SK-N-SH (cell line): ENCODE measurements around the gene UNC13B. TPM values are rescaled to one million over a fixed set of nuclear protein-coding genes. Genes with fewer than 3 reads are reported as not detected.

Experiments
- CTCF ChIA-PET: fragments of 300-600, 350-600 bp; formaldehyde crosslinking; extraction: SDS; loops from one replicate; lab custom pipeline; 2021; lab: Yijun Ruan, JAX
- POLR2A ChIA-PET: fragments of 350-600 bp; sonication (Branson Sonifier 250); formaldehyde crosslinking; extraction: SDS; loops from one replicate; lab custom pipeline; 2020; ENCODE audit warnings: antibody characterized with exemption, inconsistent platforms; lab: Yijun Ruan, JAX
- DNase-seq: peaks from one replicate; pipeline ENCODE4 v3.0.0; 2012
- H2AFZ ChIP-seq: fragments of 200-600 bp; sonication (generic); 2 replicates; pipeline ENCODE4 v1.8.1; 2016; ENCODE audit warnings: antibody characterized with exemption, mild to moderate bottlenecking, low read depth
- H3F3A ChIP-seq: fragments of 200-600 bp; sonication (generic); replicated peaks from 2 replicates; pipeline ENCODE3; 2016; ENCODE audit warnings: antibody characterized with exemption, mild to moderate bottlenecking; ENCODE audit not compliant: insufficient read depth
- H3K27ac ChIP-seq, 2 experiments: fragments of 200-500 bp in 1 of 2; fragments of 200-600 bp in 1 of 2; sonication (Bioruptor generic) in 1 of 2; sonication (generic), shearing (Covaris generic) in 1 of 2; 2 replicates each; pipeline versions ENCODE4 v1.5.1 to v1.6.1; 2014 to 2016; ENCODE audit warnings: low read depth in 2 of 2, inconsistent platforms in 1 of 2, low read length in 1 of 2, mild to moderate bottlenecking in 1 of 2, mixed read lengths in 1 of 2
- H3K27me3 ChIP-seq: fragments of 200-600 bp; sonication (generic), shearing (Covaris generic); 2 replicates; pipeline ENCODE4 v1.6.1; 2016; ENCODE audit warnings: mixed run types; ENCODE audit not compliant: insufficient read depth
- H3K36me3 ChIP-seq, 2 experiments: fragments of 200-500 bp in 1 of 2; fragments of 200-600 bp in 1 of 2; sonication (Bioruptor generic) in 1 of 2; sonication (generic) in 1 of 2; replicated peaks in 1 of 2; 2 replicates each; pipeline versions ENCODE3 to v1.5.1; 2014 to 2016; ENCODE audit warnings: low read length in 1 of 2, mild to moderate bottlenecking in 1 of 2; ENCODE audit not compliant: insufficient read depth in 2 of 2, control insufficient read depth in 1 of 2
- H3K4me1 ChIP-seq, 2 experiments: fragments of 200-500 bp in 1 of 2; fragments of 200-600 bp in 1 of 2; sonication (Bioruptor generic) in 1 of 2; sonication (generic), shearing (Covaris generic) in 1 of 2; 2 replicates each; pipeline versions ENCODE4 v1.5.1 to v1.6.1; 2014 to 2016; ENCODE audit warnings: low read depth in 1 of 2, low read length in 1 of 2, mixed run types in 1 of 2; ENCODE audit not compliant: insufficient read depth in 2 of 2, control insufficient read depth in 1 of 2
- H3K4me2 ChIP-seq: fragments of 200-600 bp; sonication (generic), shearing (Covaris generic); 2 replicates; pipeline ENCODE4 v1.6.1; 2017; ENCODE audit warnings: mixed run types
- H3K4me3 ChIP-seq, 2 experiments: fragments of 200-500 bp in 1 of 2; fragments of 200-600 bp in 1 of 2; sonication (Bioruptor generic) in 1 of 2; sonication (generic), shearing (Covaris generic) in 1 of 2; 2 replicates each; pipeline versions ENCODE4 v1.5.1 to v1.8.1; 2014 to 2016; ENCODE audit warnings: low read depth in 2 of 2, inconsistent platforms in 1 of 2, low read length in 1 of 2, mild to moderate bottlenecking in 1 of 2, mixed read lengths in 1 of 2, moderate library complexity in 1 of 2
- H3K79me2 ChIP-seq: fragments of 200-600 bp; sonication (generic); 2 replicates; pipeline ENCODE4 v1.8.1; 2017; ENCODE audit warnings: mild to moderate bottlenecking; ENCODE audit not compliant: insufficient read depth
- H3K9ac ChIP-seq: fragments of 200-600 bp; sonication (generic); 2 replicates; pipeline ENCODE4 v1.6.1; 2017; ENCODE audit warnings: mixed run types
- H3K9me2 ChIP-seq: fragments of 200-600 bp; sonication (generic); 2 replicates; pipeline ENCODE4 v1.6.1; 2017; ENCODE audit warnings: mixed run types
- H3K9me3 ChIP-seq: fragments of 200-600 bp; sonication (generic); 2 replicates; pipeline ENCODE4 v1.6.1; 2017; ENCODE audit warnings: mixed run types, mild to moderate bottlenecking, moderate library complexity
- H4K20me1 ChIP-seq: fragments of 200-600 bp; sonication (generic); 2 replicates; pipeline ENCODE4 v1.6.1; 2017; ENCODE audit warnings: mild to moderate bottlenecking, mixed run types; ENCODE audit not compliant: insufficient read depth
- CHD2 ChIP-seq: fragments of 150-350 bp; IDR thresholded peaks from 2 replicates; pipeline ENCODE4 v1.6.1; 2018; ENCODE audit warnings: low read length; ENCODE audit not compliant: partially characterized antibody
- ELF1 ChIP-seq: IDR thresholded peaks from 2 replicates; pipeline ENCODE4 v1.4.0; 2012
- FOXM1 ChIP-seq: IDR thresholded peaks from 2 replicates; pipeline ENCODE4 v1.4.0; 2012; ENCODE audit warnings: low read depth, mild to moderate bottlenecking
- GATA2 ChIP-seq: sonication (generic); formaldehyde crosslinking; IDR thresholded peaks from 2 replicates; pipeline ENCODE4 v1.5.0; 2020; ENCODE audit warnings: mild to moderate bottlenecking, missing genetic modification reagents
- IRF3 ChIP-seq: fragments of 150-350 bp; IDR thresholded peaks from 2 replicates; pipeline ENCODE4 v1.6.1; 2016; ENCODE audit warnings: mild to moderate bottlenecking, low read depth, low read length
- MEF2A ChIP-seq: IDR thresholded peaks from 2 replicates; pipeline ENCODE4 v1.4.0; 2012; ENCODE audit warnings: low read depth, borderline replicate concordance
- MXI1 ChIP-seq: IDR thresholded peaks from 2 replicates; pipeline ENCODE4 v1.6.1; 2012; ENCODE audit warnings: mild to moderate bottlenecking, low read depth, low read length, improper control_type of control experiment
- NFIC ChIP-seq: IDR thresholded peaks from 2 replicates; pipeline ENCODE4 v1.4.0; 2012; ENCODE audit warnings: borderline replicate concordance
- NRF1 ChIP-seq: IDR thresholded peaks from 2 replicates; pipeline ENCODE4 v1.6.1; 2012; ENCODE audit warnings: low read depth, mild to moderate bottlenecking, low read length
- POLR2AphosphoS5 ChIP-seq: IDR thresholded peaks from 2 replicates; pipeline ENCODE4 v1.6.1; 2012; ENCODE audit warnings: low read depth, low read length
- RAD21 ChIP-seq: IDR thresholded peaks from 2 replicates; pipeline ENCODE4 v1.6.1; 2012; ENCODE audit warnings: mild to moderate bottlenecking, low read length
- RCOR1 ChIP-seq: fragments of 150-350 bp; IDR thresholded peaks from 2 replicates; pipeline ENCODE4 v1.6.1; 2017; ENCODE audit warnings: antibody characterized with exemption, low read length
- RFX5 ChIP-seq: IDR thresholded peaks from 2 replicates; pipeline ENCODE4 v1.6.1; 2012; ENCODE audit warnings: mild to moderate bottlenecking, improper control_type of control experiment, low read length
- SMC3 ChIP-seq: IDR thresholded peaks from 2 replicates; pipeline ENCODE4 v1.6.1; 2012; ENCODE audit warnings: low read depth, low read length, improper control_type of control experiment
- YY1 ChIP-seq: IDR thresholded peaks from 2 replicates; pipeline ENCODE4 v1.4.0; 2012; ENCODE audit warnings: low read depth, mild to moderate bottlenecking
- WGBS: methylation state at CpG from one replicate; pipeline ENCODE4 v1.1.6; 2017; ENCODE audit warnings: low lambda C conversion rate; 5-methylcytosine and 5-hydroxymethylcytosine counted together
- polyA plus RNA-seq, 3 experiments: library from polyadenylated mRNA; depleted of rRNA; stranded (reverse); fragments of >200 nt; gene quantifications; 2 replicates each; pipeline ENCODE4 v1.2.3, GENCODE V29; 2012
- TF ChIP-seq, protein P1 (sequence below): fragments of 200-600 bp; sonication (generic); IDR thresholded peaks from 2 replicates; pipeline ENCODE4 v1.6.1; 2017; ENCODE audit warnings: antibody characterized with exemption, mild to moderate bottlenecking, moderate library complexity

UNC13B gene
- polyA plus RNA-seq, 1 of the 3 experiments (the other 2 are of a cell fraction) = 8.1 TPM

DNA sequence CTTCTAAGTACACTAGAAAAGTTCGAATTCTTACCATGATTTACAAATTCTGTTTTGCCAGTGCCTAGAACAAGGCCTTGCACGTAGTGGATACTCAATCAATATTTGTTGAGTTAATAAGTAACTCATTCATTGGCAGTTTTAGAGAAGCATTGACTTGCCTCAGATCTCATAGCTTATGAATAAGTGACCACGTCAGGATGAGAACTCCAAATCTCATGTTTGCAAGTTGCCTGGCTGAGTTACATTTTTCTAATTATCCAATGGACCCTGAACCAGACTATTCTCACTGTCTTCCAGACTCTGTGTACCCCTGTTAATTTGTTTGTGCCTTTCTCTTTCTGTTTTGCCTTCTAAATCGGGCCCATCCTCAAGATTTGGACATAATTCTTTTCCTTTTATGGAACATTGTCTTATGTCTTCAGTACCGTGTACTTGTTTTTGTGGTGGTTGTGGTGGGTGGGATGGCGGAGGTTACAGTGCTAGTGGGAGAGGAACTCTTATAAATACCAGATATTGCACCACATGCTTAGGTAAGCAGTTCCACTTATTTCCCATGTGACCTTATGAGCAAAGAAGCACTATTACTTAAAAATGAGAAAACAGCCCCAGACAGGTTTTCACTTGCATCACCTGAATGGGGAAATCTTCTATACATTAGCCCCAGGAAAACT lies 96.3 kb downstream of the UNC13B start:
- 71% methylated on average over 6 of the region's 6 CpGs for WGBS
- Histone ChIP-seq H3K4me2 (no peak overlapping the region), H3K27ac (no peak overlapping the region), H3F3A (no peaks in the 10 kb centered on the region), H2AFZ (no peak overlapping the region), H3K4me1 (no peaks in the 10 kb centered on the region), H3K9me2 (no peaks in the 10 kb centered on the region), H3K27me3 (no peaks in the 10 kb centered on the region), H3K36me3 (no peaks in the 10 kb centered on the region), H4K20me1 (no peaks in the 10 kb centered on the region), H3K4me3 (no peak overlapping the region), H3K79me2 (no peaks in the 10 kb centered on the region), H3K9ac (no peak overlapping the region), H3K9me3 (no peaks in the 10 kb centered on the region)
- ChIA-PET CTCF (interaction anchor here (0.7 to 5.3 kb wide), 14 partner anchors 20 to 295 kb away, joined by 3 to 55 read pairs (median 5); partner anchors contain the start of genes ATOSB and UNC13B), POLR2A (no interaction called here)
- DNase-seq = no peak
- TF ChIP-seq ELF1 = no peak
- no peak for TF ChIP-seq GATA2 (CRISPR knock-in tag)
- no peak for TF ChIP-seq NFIC
- no peak for TF ChIP-seq FOXM1
- TF ChIP-seq RCOR1 = no peak
- no peak for TF ChIP-seq MEF2A
- no peak for TF ChIP-seq POLR2AphosphoS5
- TF ChIP-seq IRF3 = no peak
- no peak for TF ChIP-seq NRF1
- TF ChIP-seq MXI1 = no peak

DNA sequence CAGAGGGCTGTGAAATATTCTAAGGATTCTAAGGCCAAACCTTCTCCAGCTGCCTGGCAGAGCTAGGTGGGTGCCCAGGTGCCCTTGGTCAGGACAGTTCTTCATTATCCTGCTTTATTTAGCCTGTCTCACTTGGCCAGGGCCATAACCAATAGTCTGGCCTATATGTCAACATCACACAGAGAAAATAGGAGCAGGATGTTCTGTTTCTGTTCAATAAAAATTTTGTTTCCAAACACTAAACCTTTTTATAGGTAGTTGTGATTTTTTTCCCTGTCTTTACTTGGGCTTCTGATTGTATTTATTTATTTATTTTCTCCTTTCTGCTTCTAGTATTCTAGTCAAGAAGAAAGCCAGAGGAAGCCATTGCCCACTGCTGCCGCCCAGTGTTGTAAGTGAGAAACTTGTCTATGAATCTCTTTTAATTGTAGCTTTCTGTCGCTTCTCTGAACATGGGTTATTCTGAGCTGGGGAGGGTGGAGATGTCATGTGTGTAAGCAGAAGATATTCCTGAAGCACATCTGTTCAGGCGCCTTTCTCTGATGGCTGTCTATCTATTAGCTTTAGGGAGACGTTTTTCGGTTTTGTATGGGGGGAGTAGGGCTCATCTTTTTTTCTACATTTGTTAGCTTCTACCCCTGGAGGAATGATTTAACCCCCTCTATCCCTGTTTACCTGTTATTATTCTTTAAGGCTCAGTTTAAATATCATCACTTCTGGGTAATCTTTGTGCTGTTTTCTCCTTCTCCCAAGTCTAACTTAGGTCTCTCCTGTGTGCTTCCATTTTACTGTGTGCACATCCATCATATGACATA lies 97.1 kb downstream of the UNC13B start:
- ChIA-PET POLR2A (no interaction called here), CTCF (interaction anchor here (0.6 to 5.3 kb wide), 32 partner anchors 9 to 298 kb away, joined by 3 to 55 read pairs (median 4); partner anchors contain the start of genes ATOSB, STOML2 and UNC13B)
- no peaks in the 10 kb centered on the region for H3K4me1 ChIP-seq
- no peak overlapping the region for H3K27ac ChIP-seq
- no peak overlapping the region for H2AFZ ChIP-seq
- no peaks in the 10 kb centered on the region for H3F3A ChIP-seq
- TF ChIP-seq SMC3 = peak; percentile 85
- peak; percentile 83 for TF ChIP-seq RAD21
- peak; percentile 37; the same call in 1 of the 2 replicates for TF ChIP-seq RFX5
- TF ChIP-seq, protein P1, sequence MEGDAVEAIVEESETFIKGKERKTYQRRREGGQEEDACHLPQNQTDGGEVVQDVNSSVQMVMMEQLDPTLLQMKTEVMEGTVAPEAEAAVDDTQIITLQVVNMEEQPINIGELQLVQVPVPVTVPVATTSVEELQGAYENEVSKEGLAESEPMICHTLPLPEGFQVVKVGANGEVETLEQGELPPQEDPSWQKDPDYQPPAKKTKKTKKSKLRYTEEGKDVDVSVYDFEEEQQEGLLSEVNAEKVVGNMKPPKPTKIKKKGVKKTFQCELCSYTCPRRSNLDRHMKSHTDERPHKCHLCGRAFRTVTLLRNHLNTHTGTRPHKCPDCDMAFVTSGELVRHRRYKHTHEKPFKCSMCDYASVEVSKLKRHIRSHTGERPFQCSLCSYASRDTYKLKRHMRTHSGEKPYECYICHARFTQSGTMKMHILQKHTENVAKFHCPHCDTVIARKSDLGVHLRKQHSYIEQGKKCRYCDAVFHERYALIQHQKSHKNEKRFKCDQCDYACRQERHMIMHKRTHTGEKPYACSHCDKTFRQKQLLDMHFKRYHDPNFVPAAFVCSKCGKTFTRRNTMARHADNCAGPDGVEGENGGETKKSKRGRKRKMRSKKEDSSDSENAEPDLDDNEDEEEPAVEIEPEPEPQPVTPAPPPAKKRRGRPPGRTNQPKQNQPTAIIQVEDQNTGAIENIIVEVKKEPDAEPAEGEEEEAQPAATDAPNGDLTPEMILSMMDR = peak; percentile 72
- no peak for TF ChIP-seq CHD2
- 0 out of 2 replicates have a peak, but pooled peaks have one; percentile 23 for TF ChIP-seq YY1
- no peaks in the 10 kb centered on the region for H4K20me1 ChIP-seq
- no peaks in the 10 kb centered on the region for H3K79me2 ChIP-seq
- H3K9me3 ChIP-seq = no peaks in the 10 kb centered on the region
- no peak overlapping the region for H3K9ac ChIP-seq
- 15% methylated on average over 5 of the region's 5 CpGs for WGBS
- no peaks in the 10 kb centered on the region for H3K9me2 ChIP-seq
- no peak overlapping the region for H3K4me2 ChIP-seq
- no peaks in the 10 kb centered on the region for H3K36me3 ChIP-seq
- DNase-seq = peak; percentile 42
- H3K4me3 ChIP-seq = no peak overlapping the region
- no peaks in the 10 kb centered on the region for H3K27me3 ChIP-seq
